ENCODE measurements around the gene RHOC. TPM values are rescaled to one million over a fixed set of nuclear protein-coding genes. Genes with fewer than 3 reads are reported as not detected.
"Not testable (repeated sequence)": the region's sequence is repeated elsewhere in the genome, so short reads cannot be mapped to it uniquely, and the experiment has no call there.

RHOC gene
- total and polyA plus RNA-seq, 2 donors (not counting 1 experiment from before 2014, with no cell fraction given), result 484 to 857 TPM

DNA sequence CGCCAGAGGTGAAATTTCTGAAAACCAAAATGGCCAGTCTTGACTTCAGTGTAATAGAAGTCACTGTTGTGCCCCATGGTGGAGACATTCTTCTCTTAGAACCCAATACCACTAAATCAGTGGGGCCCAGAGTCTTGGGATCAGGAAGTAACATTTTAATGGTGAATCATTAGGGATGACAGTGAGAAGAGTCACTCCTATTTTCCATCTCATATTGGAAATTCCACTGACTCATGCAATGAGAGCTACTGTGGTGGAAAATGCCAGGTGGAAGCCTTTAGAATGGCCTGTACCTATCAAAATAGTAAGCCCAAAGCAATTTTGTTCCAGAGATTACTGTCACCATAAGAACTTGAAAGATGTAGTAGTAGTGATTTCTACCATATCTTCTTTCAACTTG lies 28.8 kb upstream of the RHOC start:
- Histone ChIP-seq H3K9me3 (ENCODE audit: control insufficient read depth, insufficient read depth, low read depth, low read length) (no peaks in the 10 kb centered on the region), H2AFZ (ENCODE audit: low read length) (no peak overlapping the region), H4K20me1 (ENCODE audit: control insufficient read depth, extremely low read depth, insufficient read depth, low read length) (no peaks in the 10 kb centered on the region), H3K27me3 (ENCODE audit: control insufficient read depth, insufficient read depth, low read length) (no peaks in the 10 kb centered on the region), H3K4me2 (ENCODE audit: extremely low read depth, insufficient read depth, low read length) (no peak overlapping the region), H3K4me3 (replicated peaks in 1 of 4; ENCODE audit: control extremely low read depth in 1 of 4, insufficient read depth in 1 of 4, low read depth in 3 of 4, low read length in 4 of 4) (no peak overlapping the region), H3K36me3 (ENCODE audit: control insufficient read depth, insufficient read depth, low read length) (no peaks in the 10 kb centered on the region), H3K4me1 (ENCODE audit: control insufficient read depth, extremely low read depth, insufficient read depth, low read length) (no peaks in the 10 kb centered on the region), H3K9ac (ENCODE audit: insufficient read depth, low read length) (no peak overlapping the region), H3K27ac (ENCODE audit: insufficient read depth, low read length) (no peak overlapping the region), H3K79me2 (ENCODE audit: control insufficient read depth, insufficient read depth, low read length) (no peaks in the 10 kb centered on the region)
- TF ChIP-seq, protein P1, sequence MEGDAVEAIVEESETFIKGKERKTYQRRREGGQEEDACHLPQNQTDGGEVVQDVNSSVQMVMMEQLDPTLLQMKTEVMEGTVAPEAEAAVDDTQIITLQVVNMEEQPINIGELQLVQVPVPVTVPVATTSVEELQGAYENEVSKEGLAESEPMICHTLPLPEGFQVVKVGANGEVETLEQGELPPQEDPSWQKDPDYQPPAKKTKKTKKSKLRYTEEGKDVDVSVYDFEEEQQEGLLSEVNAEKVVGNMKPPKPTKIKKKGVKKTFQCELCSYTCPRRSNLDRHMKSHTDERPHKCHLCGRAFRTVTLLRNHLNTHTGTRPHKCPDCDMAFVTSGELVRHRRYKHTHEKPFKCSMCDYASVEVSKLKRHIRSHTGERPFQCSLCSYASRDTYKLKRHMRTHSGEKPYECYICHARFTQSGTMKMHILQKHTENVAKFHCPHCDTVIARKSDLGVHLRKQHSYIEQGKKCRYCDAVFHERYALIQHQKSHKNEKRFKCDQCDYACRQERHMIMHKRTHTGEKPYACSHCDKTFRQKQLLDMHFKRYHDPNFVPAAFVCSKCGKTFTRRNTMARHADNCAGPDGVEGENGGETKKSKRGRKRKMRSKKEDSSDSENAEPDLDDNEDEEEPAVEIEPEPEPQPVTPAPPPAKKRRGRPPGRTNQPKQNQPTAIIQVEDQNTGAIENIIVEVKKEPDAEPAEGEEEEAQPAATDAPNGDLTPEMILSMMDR (conservative IDR thresholded peaks at IDR 0.05 in 1 of 2, IDR thresholded peaks at IDR 0.05 in 1 of 2; ENCODE audit: low read depth in 1 of 2, low read length in 2 of 2), result no peak
- DNase-seq (ENCODE audit: low read depth in 2 of 2), result peak; percentile 41 to 92

DNA sequence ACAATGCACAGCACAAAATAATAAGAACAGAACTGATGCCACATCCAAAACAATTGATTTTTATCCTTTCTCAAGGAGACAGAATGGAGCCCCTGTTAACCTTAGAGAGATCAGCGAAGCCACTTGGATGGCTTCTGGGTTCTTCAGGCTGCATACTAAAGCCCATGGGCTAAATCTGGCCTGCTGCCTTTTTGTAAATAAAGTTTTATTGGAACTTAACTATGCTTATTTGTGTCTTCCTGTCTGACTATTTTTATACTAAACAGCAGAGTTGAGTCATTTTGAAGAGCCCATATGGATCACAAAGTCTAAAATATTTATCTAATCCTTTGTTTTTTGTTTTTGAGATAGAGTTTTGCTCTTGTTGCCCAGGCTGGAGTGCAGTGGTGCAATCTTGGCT lies 24.5 kb upstream of the RHOC start:
- no peak for DNase-seq (ENCODE audit: low read depth in 2 of 2)
- Histone ChIP-seq H3K4me2 (ENCODE audit: extremely low read depth, insufficient read depth, low read length) (no peak overlapping the region), H3K27me3 (ENCODE audit: control insufficient read depth, insufficient read depth, low read length) (no peaks in the 10 kb centered on the region), H2AFZ (ENCODE audit: low read length) (no peak overlapping the region), H3K4me3 (replicated peaks in 1 of 4; ENCODE audit: control extremely low read depth in 1 of 4, insufficient read depth in 1 of 4, low read depth in 3 of 4, low read length in 4 of 4) (no peak overlapping the region), H3K36me3 (ENCODE audit: control insufficient read depth, insufficient read depth, low read length) (no peaks in the 10 kb centered on the region), H3K79me2 (ENCODE audit: control insufficient read depth, insufficient read depth, low read length) (no peaks in the 10 kb centered on the region), H3K4me1 (ENCODE audit: control insufficient read depth, extremely low read depth, insufficient read depth, low read length) (no peaks in the 10 kb centered on the region), H3K9ac (ENCODE audit: insufficient read depth, low read length) (no peak overlapping the region), H3K9me3 (ENCODE audit: control insufficient read depth, insufficient read depth, low read depth, low read length) (no peaks in the 10 kb centered on the region), H4K20me1 (ENCODE audit: control insufficient read depth, extremely low read depth, insufficient read depth, low read length) (no peaks in the 10 kb centered on the region), H3K27ac (ENCODE audit: insufficient read depth, low read length) (no peak overlapping the region)
- TF ChIP-seq, protein P1 (conservative IDR thresholded peaks at IDR 0.05 in 1 of 2, IDR thresholded peaks at IDR 0.05 in 1 of 2; ENCODE audit: low read depth in 1 of 2, low read length in 2 of 2), result no peak
- TF ChIP-seq EZH2 (IDR thresholded peaks at IDR 0.05; ENCODE audit: low read length, missing control alignments), result no peak

DNA sequence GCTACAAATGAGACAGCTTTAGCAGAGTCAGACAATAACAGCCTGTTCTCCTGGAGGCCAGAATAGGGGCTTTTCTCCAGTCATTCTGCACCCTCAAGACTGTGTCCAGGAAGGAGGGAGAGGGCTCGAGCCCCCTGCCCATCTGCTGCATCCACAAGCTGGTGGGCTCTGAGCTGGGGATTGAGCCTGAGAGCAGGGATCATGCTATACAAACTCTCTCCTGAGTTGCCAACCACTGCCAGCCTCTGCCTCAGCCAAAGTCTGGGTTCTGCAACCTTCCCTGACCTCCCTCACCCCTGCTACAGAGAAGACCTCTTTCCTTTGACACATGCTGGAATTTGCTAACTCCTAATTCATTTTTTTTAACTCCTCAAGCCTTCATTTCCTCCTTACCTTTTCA lies 23.0 kb upstream of the RHOC start:
- H3K4me3 ChIP-seq (replicated peaks in 1 of 4; ENCODE audit: control extremely low read depth in 1 of 4, insufficient read depth in 1 of 4, low read depth in 3 of 4, low read length in 4 of 4), result no peak overlapping the region
- no peaks in the 10 kb centered on the region for H3K27me3 ChIP-seq (ENCODE audit: control insufficient read depth, insufficient read depth, low read length)
- H3K4me1 ChIP-seq (ENCODE audit: control insufficient read depth, extremely low read depth, insufficient read depth, low read length), result no peaks in the 10 kb centered on the region
- no peak overlapping the region for H3K4me2 ChIP-seq (ENCODE audit: extremely low read depth, insufficient read depth, low read length)
- no peak for DNase-seq (ENCODE audit: low read depth in 2 of 2)
- no peaks in the 10 kb centered on the region for H4K20me1 ChIP-seq (ENCODE audit: control insufficient read depth, extremely low read depth, insufficient read depth, low read length)
- no peaks in the 10 kb centered on the region for H3K36me3 ChIP-seq (ENCODE audit: control insufficient read depth, insufficient read depth, low read length)
- TF ChIP-seq, protein P1 (conservative IDR thresholded peaks at IDR 0.05 in 1 of 2, IDR thresholded peaks at IDR 0.05 in 1 of 2; ENCODE audit: low read depth in 1 of 2, low read length in 2 of 2), result no peak
- no peak for TF ChIP-seq EZH2 (IDR thresholded peaks at IDR 0.05; ENCODE audit: low read length, missing control alignments)
- H2AFZ ChIP-seq (ENCODE audit: low read length), result no peak overlapping the region
- H3K79me2 ChIP-seq (ENCODE audit: control insufficient read depth, insufficient read depth, low read length), result no peaks in the 10 kb centered on the region
- no peaks in the 10 kb centered on the region for H3K9me3 ChIP-seq (ENCODE audit: control insufficient read depth, insufficient read depth, low read depth, low read length)
- no peak overlapping the region for H3K27ac ChIP-seq (ENCODE audit: insufficient read depth, low read length)
- H3K9ac ChIP-seq (ENCODE audit: insufficient read depth, low read length), result no peak overlapping the region

DNA sequence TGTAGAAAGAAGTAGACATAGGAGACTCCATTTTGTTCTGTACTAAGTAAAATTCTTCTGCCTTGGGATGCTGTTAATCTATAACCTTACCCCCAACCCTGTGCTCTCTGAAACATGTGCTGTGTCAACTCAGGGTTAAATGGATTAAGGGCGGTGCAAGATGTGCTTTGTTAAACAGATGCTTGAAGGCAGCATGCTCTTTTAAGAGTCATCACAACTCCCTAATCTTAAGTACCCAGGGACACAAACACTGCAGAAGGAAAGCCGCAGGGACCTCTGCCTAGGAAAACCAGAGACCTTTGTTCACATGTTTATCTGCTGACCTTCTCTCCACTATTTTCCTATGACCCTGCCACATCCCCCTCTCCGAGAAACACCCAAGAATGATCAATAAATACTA lies 22.1 kb upstream of the RHOC start:
- not testable (repeated sequence) for H3K9me3 ChIP-seq (ENCODE audit: control insufficient read depth, insufficient read depth, low read depth, low read length); H3K36me3 ChIP-seq (ENCODE audit: control insufficient read depth, insufficient read depth, low read length); H3K4me2 ChIP-seq (ENCODE audit: extremely low read depth, insufficient read depth, low read length); H3K27me3 ChIP-seq (ENCODE audit: control insufficient read depth, insufficient read depth, low read length); H2AFZ ChIP-seq (ENCODE audit: low read length); H3K9ac ChIP-seq (ENCODE audit: insufficient read depth, low read length); H3K4me1 ChIP-seq (ENCODE audit: control insufficient read depth, extremely low read depth, insufficient read depth, low read length); H3K27ac ChIP-seq (ENCODE audit: insufficient read depth, low read length); H3K4me3 ChIP-seq (replicated peaks in 1 of 4; ENCODE audit: control extremely low read depth in 1 of 4, insufficient read depth in 1 of 4, low read depth in 3 of 4, low read length in 4 of 4); DNase-seq (ENCODE audit: low read depth in 2 of 2); H4K20me1 ChIP-seq (ENCODE audit: control insufficient read depth, extremely low read depth, insufficient read depth, low read length); H3K79me2 ChIP-seq (ENCODE audit: control insufficient read depth, insufficient read depth, low read length)

DNA sequence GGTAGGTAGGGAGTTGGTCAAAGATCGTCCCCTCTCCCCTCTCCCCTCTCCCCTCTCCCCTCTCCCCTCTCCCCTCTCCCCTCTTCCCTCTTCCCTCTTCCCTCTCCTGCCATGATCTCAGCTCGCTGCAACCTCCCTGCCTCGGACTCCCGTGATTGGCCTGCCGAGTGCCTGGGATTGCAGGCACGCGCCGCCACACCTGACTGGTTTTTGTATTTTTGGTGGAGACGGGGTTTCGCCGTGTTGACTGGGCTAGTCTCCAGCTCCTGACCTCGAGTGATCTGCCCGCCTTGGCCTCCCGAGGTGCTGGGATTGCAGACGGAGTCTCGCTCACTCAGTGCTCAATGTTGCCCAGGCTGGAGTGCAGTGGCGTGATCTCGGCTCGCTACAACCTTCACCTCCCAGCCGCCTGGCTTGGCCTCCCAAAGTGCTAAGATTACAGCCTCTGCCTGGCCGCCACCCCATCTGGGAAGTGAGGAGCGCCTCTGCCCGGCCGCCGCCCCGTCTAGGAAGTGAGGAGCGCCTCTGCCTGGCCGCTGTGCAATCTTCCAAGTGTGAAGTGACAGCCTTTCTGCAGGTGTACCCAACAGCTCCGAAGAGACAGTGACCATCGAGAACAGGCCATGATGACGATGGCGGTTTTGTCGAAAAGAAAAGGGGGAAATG lies 21.5 kb upstream of the RHOC start:
- H3K27me3 ChIP-seq (ENCODE audit: control insufficient read depth, insufficient read depth, low read length); H4K20me1 ChIP-seq (ENCODE audit: control insufficient read depth, extremely low read depth, insufficient read depth, low read length); H3K9ac ChIP-seq (ENCODE audit: insufficient read depth, low read length); H2AFZ ChIP-seq (ENCODE audit: low read length); H3K4me2 ChIP-seq (ENCODE audit: extremely low read depth, insufficient read depth, low read length); H3K9me3 ChIP-seq (ENCODE audit: control insufficient read depth, insufficient read depth, low read depth, low read length); H3K79me2 ChIP-seq (ENCODE audit: control insufficient read depth, insufficient read depth, low read length); H3K4me3 ChIP-seq (replicated peaks in 1 of 4; ENCODE audit: control extremely low read depth in 1 of 4, insufficient read depth in 1 of 4, low read depth in 3 of 4, low read length in 4 of 4); DNase-seq (ENCODE audit: low read depth in 2 of 2); H3K4me1 ChIP-seq (ENCODE audit: control insufficient read depth, extremely low read depth, insufficient read depth, low read length); H3K27ac ChIP-seq (ENCODE audit: insufficient read depth, low read length); H3K36me3 ChIP-seq (ENCODE audit: control insufficient read depth, insufficient read depth, low read length): not testable (repeated sequence)
